ENCODE results near the gene FBXL17.
A peak's percentile ranks its signal among the peaks of the same experiment; 100 is the strongest.

The FBXL17 gene

DNA sequence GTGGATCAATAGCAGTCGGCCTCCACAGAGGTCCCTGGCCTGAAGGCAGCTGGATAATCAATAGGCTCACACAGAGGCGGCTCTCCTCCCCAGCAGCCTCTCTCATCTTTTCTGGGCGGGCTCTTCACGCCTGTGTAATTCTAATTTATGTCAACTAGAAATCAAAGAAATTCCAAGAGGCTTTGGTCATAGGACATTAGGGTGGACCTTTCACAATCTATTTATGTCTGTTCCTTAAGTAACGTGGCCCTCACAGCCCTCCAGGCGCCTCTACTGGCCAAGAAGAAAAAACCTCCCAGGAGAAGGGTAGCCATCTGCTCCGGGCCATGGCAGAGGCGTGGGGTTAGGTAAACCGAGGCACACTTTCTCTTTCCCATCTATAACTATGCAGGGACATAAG, 506.1 kb downstream of the FBXL17 start:
- Mint-ChIP-seq H3K27me3 (no peaks in the 10 kb centered on the region), H3K4me1 (peaks cover 6% of the 10 kb centered on the region), H3K9me3 (no peaks in the 10 kb centered on the region), H3K4me3 (no peak overlapping the region), H3K27ac (no peak overlapping the region)
- ATAC-seq (no peak), DNase-seq (no peak)

DNA sequence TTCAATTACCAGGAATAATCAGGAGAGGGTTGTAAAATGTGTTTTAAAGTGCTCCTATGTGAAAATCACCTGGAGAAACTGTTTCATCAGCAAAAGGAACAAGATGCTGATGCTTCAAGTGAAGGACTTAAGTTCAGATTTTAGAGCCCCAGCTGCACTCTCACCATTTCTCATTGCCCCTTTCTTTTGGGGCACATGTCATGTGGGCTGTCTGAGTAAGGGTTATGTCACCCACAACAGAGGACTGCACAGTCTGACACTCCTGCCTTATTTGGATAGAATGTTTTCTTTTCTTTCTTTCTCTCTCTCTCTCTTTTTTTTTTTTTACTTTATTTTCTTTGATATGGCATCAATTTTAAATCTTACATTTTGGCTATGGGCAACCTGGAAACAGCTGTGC, 507.1 kb downstream of the FBXL17 start:
- peak; percentile 48 for ATAC-seq
- no peaks in the 10 kb centered on the region for H3K9me3 Mint-ChIP-seq
- peaks cover 6% of the 10 kb centered on the region for H3K4me1 Mint-ChIP-seq
- no peak overlapping the region for H3K4me3 Mint-ChIP-seq
- DNase-seq: no peak
- no peaks in the 10 kb centered on the region for H3K27me3 Mint-ChIP-seq
- H3K27ac Mint-ChIP-seq: peak overlapping the region in 1 of 2 donors; percentile 44

DNA sequence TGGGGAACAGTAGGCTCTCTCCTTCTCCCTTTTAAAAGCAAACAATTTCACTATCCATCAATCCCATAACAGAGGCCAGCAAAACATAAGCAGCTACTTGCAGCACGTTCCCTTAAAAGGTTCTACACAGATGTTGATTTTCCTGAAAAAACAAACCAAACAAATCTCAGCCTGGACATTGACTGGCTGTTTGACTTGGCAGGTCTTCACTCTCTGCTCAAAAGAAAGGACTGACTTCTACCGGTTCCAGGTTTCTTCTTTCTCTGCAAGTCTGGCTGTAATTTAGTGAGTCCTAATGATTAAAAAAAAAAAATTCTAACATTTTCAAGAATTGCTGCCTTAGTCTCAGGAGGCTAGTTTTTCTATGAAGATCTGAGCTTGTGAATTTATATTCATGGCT, 508.0 kb downstream of the FBXL17 start:
- Mint-ChIP-seq H3K9me3 (no peaks in the 10 kb centered on the region), H3K4me3 (no peak overlapping the region), H3K4me1 (peaks cover 6% of the 10 kb centered on the region), H3K27me3 (no peaks in the 10 kb centered on the region), H3K27ac (no peak overlapping the region)
- DNase-seq (no peak), ATAC-seq (no peak)

DNA sequence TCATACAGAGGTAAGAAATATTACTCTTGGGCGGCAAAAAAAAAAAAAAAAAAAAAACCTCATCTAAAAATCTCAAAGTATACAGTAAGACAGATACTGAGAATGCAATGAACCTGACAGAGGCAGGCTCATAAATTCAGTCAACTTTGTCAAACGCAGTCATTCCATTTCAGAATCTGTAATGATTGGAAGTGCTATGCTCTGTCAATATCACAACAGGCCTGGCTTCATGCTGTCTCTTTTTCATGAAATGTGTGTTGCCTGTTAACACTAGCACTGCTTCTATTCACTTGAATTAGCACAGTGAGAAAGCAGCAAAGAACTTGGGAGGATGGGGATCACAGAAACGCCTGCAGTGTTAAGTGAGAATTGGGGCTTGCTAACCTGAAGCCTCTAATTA, 510.9 kb downstream of the FBXL17 start:
- no peak for ATAC-seq
- H3K27me3 Mint-ChIP-seq: no peaks in the 10 kb centered on the region
- no peak for DNase-seq
- H3K4me3 Mint-ChIP-seq: no peak overlapping the region
- H3K9me3 Mint-ChIP-seq: no peaks in the 10 kb centered on the region
- H3K27ac Mint-ChIP-seq: no peak overlapping the region
- H3K4me1 Mint-ChIP-seq: no peaks in the 10 kb centered on the region

DNA sequence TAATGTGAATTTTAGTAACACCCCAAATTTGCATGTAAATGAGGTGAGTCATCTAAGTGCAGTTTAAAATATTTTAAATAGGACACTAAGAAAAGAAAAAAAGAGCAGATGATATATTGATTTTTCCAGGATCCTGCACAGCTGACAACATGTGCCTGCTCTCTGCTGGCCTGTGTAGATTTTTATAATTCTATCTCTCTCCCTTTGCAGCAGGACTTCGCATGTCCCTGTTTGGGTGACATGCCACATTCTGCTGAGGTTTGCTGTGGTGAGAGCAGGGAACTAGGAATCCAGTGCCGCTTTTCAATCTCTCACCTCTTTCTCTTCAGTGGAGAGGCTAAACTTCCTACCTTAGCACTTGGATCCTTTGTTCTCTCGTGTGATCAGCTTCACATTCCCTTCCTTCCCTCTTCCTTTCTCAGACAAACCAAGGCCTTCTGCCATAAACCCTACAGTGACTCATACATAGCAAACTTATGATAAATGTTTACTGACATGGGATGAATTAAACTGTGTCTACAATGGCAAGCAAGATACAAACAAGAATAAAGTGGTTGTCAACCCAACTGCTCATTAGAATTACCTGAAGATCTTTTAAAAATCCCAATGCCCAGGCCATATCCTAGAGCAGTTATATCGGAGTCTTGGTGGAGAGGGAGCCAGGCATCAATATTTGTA, 512.3 kb downstream of the FBXL17 start:
- Mint-ChIP-seq H3K27ac (peak overlapping the region in 1 of 2 donors; percentile 9), H3K4me1 (no peaks in the 10 kb centered on the region), H3K27me3 (no peaks in the 10 kb centered on the region), H3K9me3 (peaks cover 0 to 2% of the 10 kb centered on the region in 2 donors), H3K4me3 (no peak overlapping the region)
- DNase-seq (no peak), ATAC-seq (no peak)

DNA sequence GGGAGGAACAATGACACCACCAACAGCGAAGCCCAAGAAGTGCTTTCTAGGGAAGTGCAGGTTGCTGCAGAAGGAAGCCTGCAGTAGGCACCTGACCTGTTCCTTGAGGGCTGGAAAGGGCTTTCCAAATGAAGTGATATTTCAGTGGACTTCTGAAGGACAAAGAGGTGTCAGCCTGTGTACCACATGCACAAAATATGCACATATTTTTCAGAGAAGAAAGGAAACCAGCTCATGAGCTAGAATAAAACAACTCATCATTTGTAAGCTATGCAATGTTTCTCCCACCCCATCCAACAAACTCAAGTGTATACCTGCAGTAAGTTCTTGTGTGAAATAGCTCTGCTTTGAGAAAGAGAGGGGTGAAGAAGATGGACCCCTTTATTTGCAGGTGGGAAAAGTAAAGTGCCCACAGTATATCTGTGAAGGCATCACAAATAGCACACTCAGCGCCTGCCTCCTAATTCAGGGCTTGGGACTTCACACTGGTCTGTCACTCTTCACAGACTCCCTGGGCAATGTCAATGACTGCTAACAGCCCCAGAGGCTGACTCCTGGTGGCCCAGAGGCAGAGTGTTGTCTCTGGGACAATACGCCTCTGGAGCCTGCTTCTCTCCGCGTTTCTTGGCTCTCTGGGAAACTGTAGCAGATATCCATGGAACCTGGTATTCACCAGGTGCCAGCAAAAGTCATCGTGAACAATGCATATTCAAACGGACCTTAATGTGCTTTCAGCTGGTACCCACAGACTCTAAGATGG, 513.1 kb downstream of the FBXL17 start:
- Mint-ChIP-seq H3K4me3 (no peak overlapping the region), H3K27ac (no peak overlapping the region)
- ATAC-seq: no peak

DNA sequence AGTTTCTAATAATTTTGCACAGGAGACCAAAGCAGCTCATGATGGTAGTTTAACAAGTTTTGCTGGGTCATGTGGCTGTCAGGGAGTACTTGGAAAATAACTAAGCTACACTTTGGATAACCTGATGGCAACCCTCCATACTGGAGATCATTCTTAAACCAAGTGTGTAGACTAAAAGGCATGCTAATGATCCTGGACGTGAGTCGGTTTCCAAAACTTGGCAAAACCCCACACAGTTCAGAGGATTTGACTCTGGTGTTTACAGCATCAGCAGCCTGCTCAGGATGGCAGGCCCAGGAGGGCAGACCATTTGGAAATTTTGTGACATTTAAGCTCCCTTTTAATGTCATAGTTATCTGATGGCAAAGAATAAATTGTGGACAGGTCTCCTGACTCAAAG, 514.6 kb downstream of the FBXL17 start:
- H3K4me3 Mint-ChIP-seq: no peak overlapping the region
- DNase-seq (no peak), ATAC-seq (no peak)
- H3K9me3 Mint-ChIP-seq: peaks cover 0 to 4% of the 10 kb centered on the region in 2 donors
- no peak overlapping the region for H3K27ac Mint-ChIP-seq
- no peaks in the 10 kb centered on the region for H3K27me3 Mint-ChIP-seq
- H3K4me1 Mint-ChIP-seq: no peaks in the 10 kb centered on the region

More for the DNA sequence above, 513.1 kb downstream of the FBXL17 start:
- Mint-ChIP-seq H3K9me3 (peaks cover 0 to 4% of the 10 kb centered on the region in 2 donors), H3K27me3 (no peaks in the 10 kb centered on the region), H3K4me1 (no peaks in the 10 kb centered on the region)
- no peak for DNase-seq

DNA sequence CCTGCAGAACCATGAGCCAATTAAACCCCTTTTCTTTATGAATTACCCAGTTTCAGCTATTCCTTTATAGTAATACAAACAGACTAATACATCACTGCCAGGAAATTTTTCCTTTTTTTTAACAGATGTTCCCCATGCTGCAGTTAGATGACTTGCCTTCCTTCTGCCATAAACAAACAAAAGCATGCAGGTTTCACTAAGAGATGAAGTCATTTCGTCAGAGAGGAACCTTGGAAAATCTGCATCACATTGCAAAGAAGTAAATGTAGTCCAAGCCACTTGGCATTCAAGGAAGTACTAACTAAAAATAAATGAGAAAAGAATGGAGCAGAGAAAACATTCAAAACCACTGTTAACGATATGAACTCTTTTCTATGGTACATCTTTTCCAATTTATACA, 517.1 kb downstream of the FBXL17 start:
- ATAC-seq (no peak), DNase-seq (no peak)
- no peaks in the 10 kb centered on the region for H3K4me1 Mint-ChIP-seq
- H3K27me3 Mint-ChIP-seq: no peaks in the 10 kb centered on the region
- H3K9me3 Mint-ChIP-seq: peaks cover 0 to 4% of the 10 kb centered on the region in 2 donors
- H3K27ac Mint-ChIP-seq: no peak overlapping the region
- H3K4me3 Mint-ChIP-seq: no peak overlapping the region

DNA sequence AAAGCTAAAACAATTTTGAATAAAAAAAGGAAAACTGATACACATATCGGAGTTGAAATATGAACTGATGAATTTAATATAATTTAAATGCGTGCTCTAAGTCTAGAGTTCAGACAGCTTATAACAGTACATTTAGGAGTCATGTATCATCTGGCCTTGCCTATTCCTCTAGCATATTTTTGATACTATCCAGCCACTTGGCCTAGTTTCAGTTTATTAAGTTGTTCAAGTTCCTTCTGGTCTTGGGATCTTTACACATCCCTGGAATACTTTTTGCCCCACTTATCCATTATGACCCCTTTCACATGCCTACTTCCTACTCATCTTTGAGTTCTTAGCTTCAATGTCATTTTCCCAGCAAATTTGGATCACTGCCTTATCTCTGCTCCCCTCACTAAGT, 518.8 kb downstream of the FBXL17 start:
- ATAC-seq (no peak), DNase-seq (no peak)
- no peaks in the 10 kb centered on the region for H3K27me3 Mint-ChIP-seq
- no peak overlapping the region for H3K27ac Mint-ChIP-seq
- no peaks in the 10 kb centered on the region for H3K4me1 Mint-ChIP-seq
- no peak overlapping the region for H3K4me3 Mint-ChIP-seq
- H3K9me3 Mint-ChIP-seq: peaks cover 0 to 4% of the 10 kb centered on the region in 2 donors

DNA sequence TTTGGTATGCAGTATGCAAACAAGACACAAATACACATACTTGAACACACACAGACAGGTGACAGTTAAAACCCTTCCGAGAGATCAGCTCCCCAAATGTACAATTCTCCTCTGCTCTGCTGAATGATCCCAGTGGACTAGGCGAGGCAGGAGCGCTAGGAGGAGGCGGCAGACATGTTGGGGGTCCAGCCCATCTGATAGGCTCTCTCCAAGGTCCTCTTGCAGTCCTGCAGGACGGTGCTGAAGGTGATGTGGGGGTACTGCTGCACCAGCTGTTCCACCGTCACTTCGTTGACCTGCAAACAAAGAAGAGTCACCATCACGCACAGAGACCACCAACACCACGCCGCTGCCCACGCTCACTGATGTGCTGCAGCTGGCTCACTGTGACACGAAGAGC, 520.3 kb downstream of the FBXL17 start:
- DNase-seq: no peak
- Mint-ChIP-seq H3K27ac (peak overlapping the region in 1 of 2 donors; percentile 85), H3K4me3 (no peak overlapping the region), H3K27me3 (no peaks in the 10 kb centered on the region), H3K9me3 (peaks cover 0 to 4% of the 10 kb centered on the region in 2 donors), H3K4me1 (no peaks in the 10 kb centered on the region)
- no peak for ATAC-seq

DNA sequence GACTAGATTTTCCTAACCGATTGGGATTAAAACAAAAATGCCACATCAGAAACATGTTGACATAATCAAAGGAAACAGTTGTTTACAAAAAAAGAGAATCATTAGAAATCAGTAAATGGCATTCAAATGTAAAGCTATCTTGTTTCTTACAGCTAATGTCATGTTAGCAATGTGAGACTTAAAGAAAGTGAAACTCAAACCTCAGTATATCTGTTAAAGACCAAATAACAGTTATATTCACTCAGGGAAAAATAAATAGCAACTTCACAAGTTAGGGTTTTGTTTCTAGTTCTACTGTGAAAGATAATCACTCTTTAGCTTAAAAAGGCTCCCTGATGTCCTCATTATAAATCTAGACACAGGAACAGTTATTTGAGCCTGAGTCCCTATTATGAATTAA, 521.9 kb downstream of the FBXL17 start:
- no peaks in the 10 kb centered on the region for H3K4me1 Mint-ChIP-seq
- no peak overlapping the region for H3K4me3 Mint-ChIP-seq
- peaks cover 0 to 4% of the 10 kb centered on the region in 2 donors for H3K9me3 Mint-ChIP-seq
- ATAC-seq (no peak), DNase-seq (no peak)
- no peaks in the 10 kb centered on the region for H3K27me3 Mint-ChIP-seq
- H3K27ac Mint-ChIP-seq: no peak overlapping the region

DNA sequence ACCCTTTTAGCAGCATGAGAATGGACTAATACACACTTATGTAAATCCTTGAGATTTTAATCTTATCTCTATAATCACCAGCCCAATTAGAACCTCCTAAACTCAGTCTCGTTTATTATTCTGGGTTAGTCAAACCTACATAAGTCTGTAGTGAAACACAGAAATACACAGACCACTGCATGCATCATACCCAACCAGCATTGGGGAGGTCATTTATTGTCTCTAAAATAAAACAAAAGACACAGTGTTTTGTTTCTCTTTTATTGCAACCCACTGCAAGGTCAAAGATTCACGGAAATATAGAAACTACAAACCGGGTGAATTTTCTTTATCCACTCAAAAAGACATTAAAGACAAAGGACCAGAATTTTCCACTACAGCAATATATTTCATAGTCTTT, 523.1 kb downstream of the FBXL17 start:
- DNase-seq (no peak), ATAC-seq (no peak)
- Mint-ChIP-seq H3K27me3 (no peaks in the 10 kb centered on the region), H3K27ac (no peak overlapping the region), H3K9me3 (no peaks in the 10 kb centered on the region), H3K4me1 (no peaks in the 10 kb centered on the region), H3K4me3 (no peak overlapping the region)

DNA sequence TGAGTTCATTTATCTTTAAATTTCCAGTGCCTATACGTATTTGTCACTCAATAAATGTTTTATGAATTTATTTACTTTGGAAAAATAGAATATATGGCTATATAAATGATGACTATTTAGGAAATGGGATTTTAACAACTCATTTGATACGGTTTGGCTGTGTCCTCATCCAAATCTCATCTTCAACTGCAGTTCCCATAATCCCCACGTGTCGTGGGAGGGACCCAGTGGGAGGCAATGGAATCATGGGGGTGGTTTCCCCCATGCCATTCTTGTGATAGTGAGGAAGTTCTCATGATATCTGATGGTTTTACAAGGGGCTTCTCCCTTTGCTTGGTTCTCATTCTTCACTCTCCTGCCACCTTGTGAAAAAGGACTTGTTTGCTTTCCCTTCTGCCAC, 523.6 kb downstream of the FBXL17 start:
- Mint-ChIP-seq H3K4me1 (no peaks in the 10 kb centered on the region), H3K27me3 (no peaks in the 10 kb centered on the region), H3K9me3 (no peaks in the 10 kb centered on the region), H3K4me3 (no peak overlapping the region), H3K27ac (no peak overlapping the region)
- ATAC-seq: no peak
- no peak for DNase-seq

DNA sequence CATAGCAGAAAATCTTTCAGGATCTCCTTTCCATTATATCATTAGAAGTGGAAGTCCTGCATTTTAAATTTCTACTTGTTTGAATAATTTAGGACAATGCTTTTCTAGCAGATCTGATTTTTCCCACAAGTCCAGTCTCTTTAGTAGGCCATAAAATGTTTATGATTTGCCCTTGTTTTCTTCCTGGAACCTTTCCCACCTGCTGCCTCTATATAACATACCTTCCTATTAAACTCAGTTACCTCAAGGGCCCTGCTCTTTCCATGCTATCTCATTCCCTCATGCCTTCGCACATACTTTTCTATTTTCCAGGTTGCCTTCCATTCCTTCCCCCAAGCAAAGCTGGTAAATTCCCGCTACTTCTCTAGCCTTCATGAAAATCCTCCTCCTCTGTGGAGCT, 524.1 kb downstream of the FBXL17 start:
- Mint-ChIP-seq H3K9me3 (no peaks in the 10 kb centered on the region), H3K4me3 (no peak overlapping the region), H3K27ac (no peak overlapping the region), H3K4me1 (no peaks in the 10 kb centered on the region), H3K27me3 (no peaks in the 10 kb centered on the region)
- DNase-seq (no peak), ATAC-seq (no peak)

DNA sequence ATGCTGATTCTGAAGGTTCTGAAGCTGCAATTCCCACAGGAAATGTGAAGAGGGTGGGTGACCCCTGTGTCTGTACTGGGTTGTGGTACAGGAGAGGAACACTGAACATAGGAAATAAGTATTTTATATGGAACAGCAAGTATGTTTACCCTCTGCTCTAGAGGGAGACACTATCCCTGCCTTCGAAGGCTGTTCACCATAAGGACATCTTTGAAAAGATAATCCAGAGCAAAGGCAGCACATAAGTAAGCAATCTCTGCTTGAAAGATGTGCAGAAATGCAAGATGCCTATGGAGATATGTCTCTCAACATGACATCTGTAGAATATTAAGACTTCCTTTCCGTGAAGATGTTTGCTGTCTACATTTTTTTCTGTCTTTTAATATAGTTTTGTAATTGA, 526.7 kb downstream of the FBXL17 start:
- H3K27me3 Mint-ChIP-seq: no peaks in the 10 kb centered on the region
- ATAC-seq (no peak), DNase-seq (no peak)
- no peak overlapping the region for H3K27ac Mint-ChIP-seq
- no peak overlapping the region for H3K4me3 Mint-ChIP-seq
- no peaks in the 10 kb centered on the region for H3K9me3 Mint-ChIP-seq
- H3K4me1 Mint-ChIP-seq: no peaks in the 10 kb centered on the region

DNA sequence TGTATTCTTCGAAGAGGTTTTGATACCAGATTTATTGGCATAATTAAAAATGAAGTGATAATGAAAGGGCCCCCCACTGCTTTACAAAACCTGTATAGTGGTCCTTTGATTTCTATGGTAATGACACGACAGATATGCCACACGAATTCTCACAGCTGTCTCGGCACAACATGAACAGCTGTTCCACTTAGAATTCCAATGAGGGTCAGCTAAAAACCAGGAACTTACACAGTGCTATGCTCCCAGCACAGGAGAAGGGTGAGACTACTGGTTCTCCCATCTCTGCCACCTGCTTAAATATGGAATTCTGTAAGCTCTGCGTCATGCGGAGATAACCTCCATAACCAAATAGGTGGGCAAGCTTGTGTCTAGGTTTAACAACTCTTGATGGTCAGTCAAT, 528.2 kb downstream of the FBXL17 start:
- Mint-ChIP-seq H3K9me3 (no peaks in the 10 kb centered on the region), H3K27me3 (no peaks in the 10 kb centered on the region), H3K4me1 (no peaks in the 10 kb centered on the region), H3K4me3 (no peak overlapping the region), H3K27ac (no peak overlapping the region)
- no peak for DNase-seq
- ATAC-seq: no peak

DNA sequence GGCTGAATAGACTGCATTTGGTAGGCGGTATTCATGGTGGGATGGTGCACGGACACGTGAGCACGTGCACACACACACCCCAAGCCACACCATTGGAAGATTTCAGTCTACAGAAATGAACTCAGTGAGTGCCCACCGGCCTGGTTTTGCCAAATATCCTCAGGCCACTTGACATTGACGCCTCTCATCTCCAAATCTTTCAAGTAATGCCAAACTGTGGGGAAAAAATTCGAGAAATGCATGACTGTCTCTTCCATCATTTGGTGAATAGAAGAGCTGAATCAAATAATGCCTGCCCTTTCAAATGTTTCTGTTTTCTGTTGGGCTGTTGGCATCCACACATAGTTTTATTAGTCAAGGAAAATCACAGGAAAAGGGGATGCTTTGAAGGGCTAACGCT, 528.9 kb downstream of the FBXL17 start:
- no peak for DNase-seq
- Mint-ChIP-seq H3K4me1 (no peaks in the 10 kb centered on the region), H3K27ac (no peak overlapping the region), H3K9me3 (no peaks in the 10 kb centered on the region), H3K4me3 (no peak overlapping the region), H3K27me3 (no peaks in the 10 kb centered on the region)
- ATAC-seq: no peak
